ENCODE data around the gene BCAR3. TPM values are rescaled to one million over a fixed set of nuclear protein-coding genes. Genes with fewer than 3 reads are reported as not detected.

Gene BCAR3
- total RNA-seq, 1 donor = 32.0 TPM

DNA sequence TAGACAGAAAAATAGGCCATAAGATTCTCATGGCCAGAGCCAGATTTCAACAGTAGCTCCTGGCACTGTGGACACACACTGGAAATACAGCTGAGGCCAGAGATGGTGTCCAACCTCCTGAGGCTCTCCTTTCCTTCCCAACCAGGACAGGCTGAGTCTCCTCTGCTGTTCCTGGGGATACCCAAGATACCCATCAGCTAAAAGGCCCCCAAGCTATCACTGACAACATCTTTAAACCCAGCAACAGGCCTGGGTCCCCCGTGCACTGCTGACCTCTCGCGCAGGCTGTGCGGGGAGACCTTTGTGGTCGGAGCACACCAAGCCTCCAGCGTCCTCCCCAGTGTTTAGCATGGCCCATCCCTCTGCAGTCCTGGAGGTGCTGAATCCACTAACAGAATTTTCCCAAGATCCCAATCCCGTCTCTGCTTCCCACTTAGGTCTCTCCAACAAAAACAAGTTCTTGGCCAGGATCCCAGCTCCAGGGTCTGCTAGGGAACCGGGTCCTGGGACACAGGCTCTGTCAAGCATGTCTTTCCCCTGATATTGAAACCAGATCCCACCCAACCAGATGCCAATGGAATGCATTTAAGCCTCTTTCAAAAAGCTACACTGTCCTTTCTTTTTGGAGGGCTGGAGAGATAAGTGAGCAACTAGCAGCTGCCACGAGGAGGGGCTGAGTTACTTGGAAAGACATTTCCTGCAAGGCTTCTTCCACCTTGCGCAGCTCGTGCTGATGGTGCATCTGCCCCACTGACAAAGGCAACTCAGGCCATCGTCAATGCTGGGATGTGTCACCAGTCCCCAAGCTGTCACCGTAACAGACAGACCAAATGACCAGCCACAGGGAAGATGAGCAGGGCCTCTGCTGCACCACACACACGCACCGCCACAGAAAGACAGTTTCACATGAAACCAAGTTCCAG lies 73.2 kb downstream of the BCAR3 start:
- DNase-seq (ENCODE audit: low read depth) = peak; percentile 86
- TF ChIP-seq, protein P1, sequence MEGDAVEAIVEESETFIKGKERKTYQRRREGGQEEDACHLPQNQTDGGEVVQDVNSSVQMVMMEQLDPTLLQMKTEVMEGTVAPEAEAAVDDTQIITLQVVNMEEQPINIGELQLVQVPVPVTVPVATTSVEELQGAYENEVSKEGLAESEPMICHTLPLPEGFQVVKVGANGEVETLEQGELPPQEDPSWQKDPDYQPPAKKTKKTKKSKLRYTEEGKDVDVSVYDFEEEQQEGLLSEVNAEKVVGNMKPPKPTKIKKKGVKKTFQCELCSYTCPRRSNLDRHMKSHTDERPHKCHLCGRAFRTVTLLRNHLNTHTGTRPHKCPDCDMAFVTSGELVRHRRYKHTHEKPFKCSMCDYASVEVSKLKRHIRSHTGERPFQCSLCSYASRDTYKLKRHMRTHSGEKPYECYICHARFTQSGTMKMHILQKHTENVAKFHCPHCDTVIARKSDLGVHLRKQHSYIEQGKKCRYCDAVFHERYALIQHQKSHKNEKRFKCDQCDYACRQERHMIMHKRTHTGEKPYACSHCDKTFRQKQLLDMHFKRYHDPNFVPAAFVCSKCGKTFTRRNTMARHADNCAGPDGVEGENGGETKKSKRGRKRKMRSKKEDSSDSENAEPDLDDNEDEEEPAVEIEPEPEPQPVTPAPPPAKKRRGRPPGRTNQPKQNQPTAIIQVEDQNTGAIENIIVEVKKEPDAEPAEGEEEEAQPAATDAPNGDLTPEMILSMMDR (IDR thresholded peaks at IDR 0.05; ENCODE audit: insufficient read depth, low read depth, low read length) = peak; percentile 16
- H3K4me3 ChIP-seq (ENCODE audit: low read depth, low read length) = no peak overlapping the region

GRCh38 chr1:93607814-93608186 lies 73.8 kb downstream of the BCAR3 start:
- H3K4me3 ChIP-seq (ENCODE audit: low read depth, low read length) = no peak overlapping the region
- TF ChIP-seq, protein P1 (IDR thresholded peaks at IDR 0.05; ENCODE audit: insufficient read depth, low read depth, low read length) = no peak
- no peak for DNase-seq (ENCODE audit: low read depth)

DNA sequence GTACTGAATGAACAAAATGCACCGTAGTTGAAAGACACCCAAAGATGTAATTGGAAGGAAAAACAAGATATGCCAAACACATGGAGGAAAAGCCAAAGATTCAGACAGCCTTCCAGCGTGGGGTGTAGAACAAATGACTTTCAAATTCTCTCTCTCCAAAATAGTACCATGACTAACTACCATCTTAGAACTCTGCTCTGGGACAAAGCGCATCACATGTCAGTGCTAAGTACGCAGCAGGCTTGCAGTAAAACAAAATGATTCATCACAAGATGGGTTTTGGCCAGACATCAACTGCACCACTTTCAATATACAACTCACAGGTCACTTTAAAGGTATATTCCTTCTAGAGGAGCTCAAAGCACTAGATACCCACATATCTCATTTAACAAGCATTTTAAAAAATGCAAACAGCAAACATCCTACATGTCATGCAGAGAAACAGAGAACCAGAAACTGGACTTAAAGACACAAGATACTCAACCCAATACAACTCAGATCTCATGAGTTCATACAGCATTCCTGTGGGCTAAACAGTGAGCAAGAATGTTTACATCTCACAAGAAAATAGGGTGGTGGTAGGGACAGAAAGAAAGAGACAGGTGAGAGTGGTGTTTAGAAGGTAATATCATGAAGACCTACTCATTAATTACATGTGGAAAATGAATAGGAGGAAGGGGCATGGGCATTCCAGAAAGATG lies 75.7 kb downstream of the BCAR3 start:
- no peak overlapping the region for H3K4me3 ChIP-seq (ENCODE audit: low read depth, low read length)

GRCh38 chr1:93605026-93605568 lies 76.5 kb downstream of the BCAR3 start:
- DNase-seq (ENCODE audit: low read depth) = no peak
- no peak overlapping the region for H3K4me3 ChIP-seq (ENCODE audit: low read depth, low read length)
- TF ChIP-seq, protein P1 (IDR thresholded peaks at IDR 0.05; ENCODE audit: insufficient read depth, low read depth, low read length) = no peak

More for the DNA sequence above, 75.7 kb downstream of the BCAR3 start:
- TF ChIP-seq, protein P1 (IDR thresholded peaks at IDR 0.05; ENCODE audit: insufficient read depth, low read depth, low read length) = no peak
- peak; percentile 94 for DNase-seq (ENCODE audit: low read depth)

GRCh38 chr1:93604411-93604810 lies 77.2 kb downstream of the BCAR3 start:
- TF ChIP-seq, protein P1 (IDR thresholded peaks at IDR 0.05; ENCODE audit: insufficient read depth, low read depth, low read length) = no peak
- no peak overlapping the region for H3K4me3 ChIP-seq (ENCODE audit: low read depth, low read length)
- DNase-seq (ENCODE audit: low read depth) = no peak

DNA sequence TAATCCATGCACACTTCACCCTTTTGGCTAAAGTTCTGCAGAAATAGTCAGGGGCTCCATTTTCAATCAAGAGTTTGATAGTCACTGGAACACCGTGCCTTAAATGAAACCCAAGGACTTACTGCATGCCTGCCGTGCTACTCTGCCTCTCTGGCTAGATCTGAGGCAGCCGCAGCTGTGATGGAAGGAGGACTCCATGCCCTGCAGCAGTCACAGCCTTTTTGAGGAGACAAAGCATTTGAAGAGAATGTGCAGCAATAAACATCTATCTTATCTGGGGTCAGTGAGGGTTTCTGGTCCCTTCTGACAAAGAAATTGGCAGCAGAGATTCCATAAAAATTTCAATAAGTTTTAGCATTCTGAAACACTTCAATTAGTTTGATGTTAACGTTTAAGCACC lies 78.0 kb downstream of the BCAR3 start:
- H3K4me3 ChIP-seq (ENCODE audit: low read depth, low read length) = no peak overlapping the region
- TF ChIP-seq, protein P1 (IDR thresholded peaks at IDR 0.05; ENCODE audit: insufficient read depth, low read depth, low read length) = no peak
- no peak for DNase-seq (ENCODE audit: low read depth)
